Ectodermal cell (in vitro differentiated cells): ENCODE results near the gene GPR132.
"Not testable (repeated sequence)": the region's sequence is repeated elsewhere in the genome, so short reads cannot be mapped to it uniquely, and the experiment has no call there.

Experiments used
- H3K27ac ChIP-seq: 2 replicates; pipeline ENCODE4 v1.7.0; 2013; ENCODE audit warnings: mild to moderate bottlenecking, low read depth, low read length; ENCODE audit not compliant: insufficient read depth, poor library complexity, severe bottlenecking
- H3K27me3 ChIP-seq: 2 replicates; pipeline ENCODE4 v1.7.0; 2013; ENCODE audit warnings: mild to moderate bottlenecking, low read length; ENCODE audit not compliant: insufficient read depth, control insufficient read depth, poor library complexity, severe bottlenecking
- H3K36me3 ChIP-seq: one replicate; pipeline ENCODE4 v1.7.0; 2013; ENCODE audit warnings: low read length; ENCODE audit not compliant: control insufficient read depth, insufficient read depth
- H3K4me1 ChIP-seq: one replicate; pipeline ENCODE4 v1.7.0; 2013; ENCODE audit warnings: low read length; ENCODE audit not compliant: control insufficient read depth, insufficient read depth
- H3K4me3 ChIP-seq: 2 replicates; pipeline ENCODE4 v1.7.0; 2013; ENCODE audit warnings: low read depth, low read length, control low read depth; ENCODE audit not compliant: insufficient read depth
- H3K9me3 ChIP-seq: 2 replicates; pipeline ENCODE4 v1.7.0; 2013; ENCODE audit warnings: mild to moderate bottlenecking, low read length, moderate library complexity; ENCODE audit not compliant: control insufficient read depth
- WGBS, 2 experiments: methylation state at CpG; one replicate each; pipeline ENCODE4 v1.1.7; 2013; ENCODE audit warnings: missing lambda C conversion rate in 2 of 2; 5-methylcytosine and 5-hydroxymethylcytosine counted together

The GPR132 gene

DNA sequence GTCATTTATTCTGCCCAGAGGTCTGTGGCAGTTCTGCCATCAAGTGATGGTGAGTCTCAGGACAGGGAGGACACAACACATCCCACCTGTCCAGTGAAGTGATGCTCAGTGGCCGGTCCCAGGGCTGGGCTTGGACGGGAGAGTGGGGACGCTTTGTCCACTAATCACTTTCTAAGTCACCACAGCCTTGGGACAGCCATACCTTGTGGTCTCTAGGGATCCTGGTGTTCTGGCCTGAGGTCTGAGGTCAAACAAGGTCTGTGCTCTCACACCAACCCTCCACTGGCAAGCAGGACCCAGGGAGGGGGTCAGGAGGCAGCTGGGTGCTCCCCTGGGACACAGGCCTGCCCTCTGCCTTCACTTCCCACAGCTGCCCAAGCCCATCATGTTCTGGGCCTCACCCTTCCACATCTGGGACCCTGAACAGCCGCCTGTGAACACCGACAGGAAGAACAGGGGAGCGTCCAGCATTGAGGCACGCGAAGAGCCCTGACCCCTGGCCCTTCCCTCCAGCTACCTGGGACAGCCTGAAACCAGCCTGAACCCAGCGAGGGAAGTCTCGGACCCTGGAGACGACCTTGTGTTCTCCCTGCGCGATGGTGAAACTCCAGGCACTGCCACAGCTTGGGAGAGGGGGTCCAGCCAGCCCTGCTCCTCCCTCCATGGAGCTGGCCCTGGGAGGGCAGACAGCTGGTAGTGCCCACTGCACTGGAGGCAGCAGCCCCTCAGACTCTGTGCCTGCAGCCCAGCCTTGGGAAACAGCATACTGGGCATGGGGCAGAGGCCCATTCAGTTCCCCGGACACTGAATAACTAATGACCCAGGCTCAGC is 19.7 kb upstream of the GPR132 start:
- Histone ChIP-seq H3K9me3 (no peaks in the 10 kb centered on the region), H3K4me1 (no peaks in the 10 kb centered on the region), H3K27me3 (peaks cover 24% of the 10 kb centered on the region), H3K27ac (no peak overlapping the region), H3K4me3 (no peak overlapping the region), H3K36me3 (no peaks in the 10 kb centered on the region)
- WGBS, 2 experiments = 91 to 92% methylated on average over 14 of the region's 14 CpGs

- peaks cover 23% of the 10 kb centered on the region for H3K27me3 ChIP-seq
- whole genome bisulfite sequencing, 2 experiments = 70 to 76% methylated on average over 4 of the region's 4 CpGs
- no peak overlapping the region for H3K4me3 ChIP-seq
- H3K27ac ChIP-seq = no peak overlapping the region
- no peaks in the 10 kb centered on the region for H3K4me1 ChIP-seq
- no peaks in the 10 kb centered on the region for H3K36me3 ChIP-seq
- H3K9me3 ChIP-seq = no peaks in the 10 kb centered on the region
Observed at GRCh38 chr14:105083926-105084685, 18.9 kb upstream of the GPR132 start.

- WGBS, 2 experiments = 93 to 94% methylated on average over 1 of the region's 1 CpG
Observed at GRCh38 chr14:105082703-105083102, 17.5 kb upstream of the GPR132 start.

DNA sequence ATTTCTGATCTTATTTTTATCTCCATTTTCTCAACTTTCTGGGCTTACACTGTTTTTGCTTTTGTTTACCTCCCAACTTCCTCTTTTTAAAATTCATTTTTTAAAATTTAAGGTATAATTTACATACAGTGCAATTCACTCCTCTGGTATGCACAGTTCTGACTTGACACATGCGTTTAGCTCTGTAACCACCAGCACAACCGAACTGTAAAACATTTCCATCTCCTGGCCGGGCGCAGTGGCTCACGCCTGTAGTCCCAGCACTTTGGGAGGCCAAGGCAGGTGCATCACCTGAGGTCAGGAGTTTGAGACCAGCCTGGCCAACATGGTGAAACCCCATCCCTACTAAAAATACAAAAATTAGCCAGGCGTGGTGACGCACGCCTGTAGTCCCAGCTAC is 16.2 kb upstream of the GPR132 start:
- not testable (repeated sequence) for H3K4me1 ChIP-seq, H3K36me3 ChIP-seq, H3K9me3 ChIP-seq, H3K4me3 ChIP-seq, H3K27me3 ChIP-seq, H3K27ac ChIP-seq
- WGBS, 2 experiments = 83 to 93% methylated on average over 8 of the region's 8 CpGs

More at GRCh38 chr14:105082703-105083102, 17.5 kb upstream of the GPR132 start:
- Histone ChIP-seq H3K36me3 (no peaks in the 10 kb centered on the region), H3K4me3 (no peak overlapping the region), H3K27ac (no peak overlapping the region), H3K9me3 (no peaks in the 10 kb centered on the region), H3K4me1 (no peaks in the 10 kb centered on the region), H3K27me3 (peaks cover 9% of the 10 kb centered on the region)

DNA sequence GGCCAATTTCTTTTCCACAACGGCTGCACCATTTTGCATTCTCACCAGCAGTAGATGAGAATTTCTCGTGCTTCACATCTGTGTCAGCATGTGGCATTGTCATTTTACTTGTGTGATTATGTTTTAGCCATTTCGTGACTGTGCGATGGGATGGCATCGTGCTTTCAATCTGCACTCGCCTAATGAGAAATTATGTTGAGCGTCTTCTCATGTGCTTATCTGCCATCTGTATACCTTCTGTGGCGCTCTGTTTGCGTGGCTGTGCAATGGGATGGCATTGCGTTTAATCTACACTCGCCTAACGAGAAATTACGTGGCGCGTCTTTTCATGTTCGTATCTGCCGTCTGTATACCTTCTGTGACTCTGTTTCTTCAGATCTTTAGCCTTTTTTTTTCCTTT is 14.9 kb upstream of the GPR132 start:
- H3K9me3 ChIP-seq = no peaks in the 10 kb centered on the region
- no peak overlapping the region for H3K27ac ChIP-seq
- H3K4me1 ChIP-seq = peaks cover 12% of the 10 kb centered on the region
- WGBS, 2 experiments = 94 to 97% methylated on average over 17 of the region's 17 CpGs
- H3K27me3 ChIP-seq = no peaks in the 10 kb centered on the region
- H3K36me3 ChIP-seq = no peaks in the 10 kb centered on the region
- H3K4me3 ChIP-seq = no peak overlapping the region

DNA sequence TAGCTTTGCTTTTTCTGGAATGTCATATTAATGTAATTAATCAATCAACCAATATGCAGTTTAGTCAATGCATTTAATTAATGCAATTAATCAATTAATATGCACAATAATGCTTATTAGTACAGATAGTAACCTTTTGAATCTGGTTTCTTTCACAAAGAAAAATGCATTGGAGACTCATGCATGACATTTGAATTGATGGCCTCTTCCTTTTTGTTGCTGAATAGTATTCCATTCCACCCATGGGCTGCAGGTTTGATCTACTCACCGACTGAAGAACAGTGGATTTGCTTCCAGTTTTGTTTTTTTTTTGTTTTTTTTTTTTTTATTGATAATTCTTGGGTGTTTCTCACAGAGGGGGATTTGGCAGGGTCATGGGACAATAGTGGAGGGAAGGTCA is 13.1 kb upstream of the GPR132 start:
- Histone ChIP-seq H3K4me3 (no peak overlapping the region), H3K27me3 (no peaks in the 10 kb centered on the region), H3K27ac (no peak overlapping the region), H3K9me3 (no peaks in the 10 kb centered on the region), H3K36me3 (no peaks in the 10 kb centered on the region), H3K4me1 (peaks cover 23% of the 10 kb centered on the region)
- no CpG with 5 or more reads among the region's 1 CpG for WGBS, 2 experiments

- H3K36me3 ChIP-seq = no peaks in the 10 kb centered on the region
- no peaks in the 10 kb centered on the region for H3K27me3 ChIP-seq
- H3K4me1 ChIP-seq = peaks cover 23% of the 10 kb centered on the region
- H3K4me3 ChIP-seq = no peak overlapping the region
- WGBS, 2 experiments = 84 to 89% methylated on average over 8 of the region's 8 CpGs
- no peaks in the 10 kb centered on the region for H3K9me3 ChIP-seq
- H3K27ac ChIP-seq = no peak overlapping the region
Observed at GRCh38 chr14:105077649-105077995, 12.4 kb upstream of the GPR132 start.

DNA sequence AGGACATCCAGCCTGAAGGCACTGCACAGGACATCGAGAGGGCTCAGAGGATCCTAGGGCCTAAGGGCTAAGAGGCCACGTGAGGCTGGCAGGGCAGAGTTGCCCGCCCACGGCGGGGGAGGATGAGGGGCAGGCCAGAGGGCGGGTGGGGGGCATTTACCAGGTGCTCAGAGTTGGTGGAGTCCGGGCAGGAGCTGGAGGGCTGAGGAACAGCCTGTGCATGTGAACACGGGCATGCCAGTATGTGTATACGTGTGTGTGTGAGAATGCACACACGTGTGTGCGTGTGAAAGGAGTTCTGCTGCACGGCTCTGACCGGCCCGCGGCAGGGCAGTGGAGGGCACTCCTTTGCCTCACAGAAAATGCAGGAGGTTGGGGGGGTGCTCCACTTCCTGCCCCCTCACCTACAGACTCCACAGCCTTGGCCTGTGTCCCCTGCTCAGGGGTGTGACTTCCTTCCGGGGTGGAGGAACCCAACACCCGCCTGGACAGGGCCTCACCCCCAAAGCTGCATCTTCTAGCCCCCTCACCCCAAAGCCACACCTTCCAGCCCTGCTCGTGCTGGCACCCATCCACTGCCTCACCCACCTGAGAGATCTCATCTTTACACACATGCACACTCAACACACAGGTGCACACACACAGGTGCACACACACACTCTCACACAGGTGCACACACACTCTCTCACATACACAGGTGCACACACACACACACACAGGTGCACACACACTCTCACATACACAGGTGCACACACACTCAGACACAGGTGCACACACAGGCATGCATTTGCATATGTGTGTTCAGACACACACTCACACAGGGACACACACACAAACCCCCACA is 11.8 kb upstream of the GPR132 start:
- 90 to 91% methylated on average over 18 of the region's 18 CpGs for WGBS, 2 experiments
- Histone ChIP-seq H3K27ac (no peak overlapping the region), H3K27me3 (no peaks in the 10 kb centered on the region), H3K4me3 (no peak overlapping the region), H3K9me3 (no peaks in the 10 kb centered on the region), H3K4me1 (peaks cover 23% of the 10 kb centered on the region), H3K36me3 (no peaks in the 10 kb centered on the region)

GRCh38 chr14:105076296-105076804 is 11.1 kb upstream of the GPR132 start:
- Histone ChIP-seq H3K27me3 (no peaks in the 10 kb centered on the region), H3K27ac (no peak overlapping the region), H3K4me1 (peaks cover 23% of the 10 kb centered on the region), H3K36me3 (no peaks in the 10 kb centered on the region), H3K9me3 (no peaks in the 10 kb centered on the region), H3K4me3 (no peak overlapping the region)
- WGBS, 2 experiments = 88 to 91% methylated on average over 16 of the region's 16 CpGs
